ENCODE results near the gene FAM81B. TPM values are rescaled to one million over a fixed set of nuclear protein-coding genes. Genes with fewer than 3 reads are reported as not detected.

FAM81B gene
- total RNA-seq, 1 donor from 2014 or later: 2.4 TPM

DNA sequence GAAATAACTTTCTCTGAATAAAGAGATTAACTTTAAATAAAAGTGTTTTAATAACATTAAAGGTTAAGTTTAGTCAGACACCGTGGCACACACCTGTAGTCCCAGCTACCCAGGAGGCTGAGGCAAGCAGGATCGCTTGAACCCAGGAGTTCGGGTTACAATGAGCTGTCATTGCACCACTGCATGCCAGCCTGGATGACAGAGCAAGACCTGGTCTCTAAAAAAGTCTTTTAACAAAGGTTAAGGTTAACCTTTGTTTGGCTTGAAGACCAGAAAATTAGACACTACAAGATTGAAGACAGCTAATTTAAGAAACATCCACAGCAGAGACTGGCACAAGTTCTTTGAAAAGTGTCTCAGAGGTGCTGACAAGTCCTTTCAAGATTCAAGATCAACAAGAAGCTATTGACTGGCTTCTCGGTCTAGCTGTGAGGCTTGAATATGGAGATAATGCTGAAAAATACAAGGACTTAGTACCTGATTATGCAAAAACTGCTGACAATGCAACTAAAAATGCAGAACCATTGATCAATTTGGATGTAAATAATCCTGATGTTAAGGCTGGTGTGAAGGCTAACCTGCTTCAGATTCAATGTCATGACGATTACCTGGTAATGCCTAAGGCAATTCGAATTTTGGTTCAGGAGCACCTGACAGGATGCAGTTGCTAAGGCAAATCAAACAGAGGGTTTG is 48.8 kb downstream of the FAM81B start:
- H3K36me3 Mint-ChIP-seq: peaks cover 5% of the 10 kb centered on the region
- no peaks in the 10 kb centered on the region for H3K4me1 Mint-ChIP-seq (ENCODE audit: unreplicated experiment)
- H3K27ac Mint-ChIP-seq: no peak overlapping the region
- H3K9me3 Mint-ChIP-seq: no peaks in the 10 kb centered on the region
- TF ChIP-seq, protein P1, sequence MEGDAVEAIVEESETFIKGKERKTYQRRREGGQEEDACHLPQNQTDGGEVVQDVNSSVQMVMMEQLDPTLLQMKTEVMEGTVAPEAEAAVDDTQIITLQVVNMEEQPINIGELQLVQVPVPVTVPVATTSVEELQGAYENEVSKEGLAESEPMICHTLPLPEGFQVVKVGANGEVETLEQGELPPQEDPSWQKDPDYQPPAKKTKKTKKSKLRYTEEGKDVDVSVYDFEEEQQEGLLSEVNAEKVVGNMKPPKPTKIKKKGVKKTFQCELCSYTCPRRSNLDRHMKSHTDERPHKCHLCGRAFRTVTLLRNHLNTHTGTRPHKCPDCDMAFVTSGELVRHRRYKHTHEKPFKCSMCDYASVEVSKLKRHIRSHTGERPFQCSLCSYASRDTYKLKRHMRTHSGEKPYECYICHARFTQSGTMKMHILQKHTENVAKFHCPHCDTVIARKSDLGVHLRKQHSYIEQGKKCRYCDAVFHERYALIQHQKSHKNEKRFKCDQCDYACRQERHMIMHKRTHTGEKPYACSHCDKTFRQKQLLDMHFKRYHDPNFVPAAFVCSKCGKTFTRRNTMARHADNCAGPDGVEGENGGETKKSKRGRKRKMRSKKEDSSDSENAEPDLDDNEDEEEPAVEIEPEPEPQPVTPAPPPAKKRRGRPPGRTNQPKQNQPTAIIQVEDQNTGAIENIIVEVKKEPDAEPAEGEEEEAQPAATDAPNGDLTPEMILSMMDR (conservative IDR thresholded peaks at IDR 0.05): no peak
- DNase-seq (ENCODE audit: extremely low spot score, unreplicated experiment): no peak
- H3K4me3 Mint-ChIP-seq: no peak overlapping the region
- peaks cover 7% of the 10 kb centered on the region for H3K27me3 Mint-ChIP-seq

DNA sequence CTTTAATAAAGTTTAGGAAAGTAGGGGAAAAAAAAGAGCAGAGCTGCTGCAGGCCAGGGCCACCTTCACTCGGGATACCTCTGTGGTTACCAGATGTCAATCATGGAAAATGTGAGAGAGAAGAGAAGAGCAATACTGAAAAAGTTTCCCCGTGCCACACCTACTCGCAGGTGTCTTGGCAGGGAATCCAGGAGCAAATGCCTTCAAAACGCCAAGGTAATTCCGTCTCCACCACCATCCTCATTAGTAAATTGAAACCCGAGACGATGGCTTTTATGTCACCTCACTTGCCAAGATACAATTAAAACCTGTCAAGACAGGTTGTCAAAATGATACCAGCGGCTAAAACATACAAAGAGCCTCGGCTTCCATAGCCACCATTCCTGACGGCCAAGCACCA is 49.7 kb downstream of the FAM81B start:
- Mint-ChIP-seq H3K27me3 (peaks cover 7% of the 10 kb centered on the region), H3K4me3 (no peak overlapping the region), H3K36me3 (peaks cover 5% of the 10 kb centered on the region), H3K27ac (no peak overlapping the region), H3K9me3 (no peaks in the 10 kb centered on the region), H3K4me1 (ENCODE audit: unreplicated experiment) (peaks cover 3% of the 10 kb centered on the region)
- no peak for DNase-seq (ENCODE audit: extremely low spot score, unreplicated experiment)
- TF ChIP-seq, protein P1 (conservative IDR thresholded peaks at IDR 0.05): no peak

- Mint-ChIP-seq H3K36me3 (peaks cover 5% of the 10 kb centered on the region), H3K4me3 (no peak overlapping the region), H3K9me3 (no peaks in the 10 kb centered on the region), H3K4me1 (ENCODE audit: unreplicated experiment) (peaks cover 4% of the 10 kb centered on the region), H3K27me3 (peaks cover 7% of the 10 kb centered on the region), H3K27ac (no peak overlapping the region)
- TF ChIP-seq, protein P1 (conservative IDR thresholded peaks at IDR 0.05): no peak
- DNase-seq (ENCODE audit: extremely low spot score, unreplicated experiment): no peak
Observed at GRCh38 chr5:95441636-95442035, 50.5 kb downstream of the FAM81B start.

- Mint-ChIP-seq H3K4me3 (no peak overlapping the region), H3K27ac (no peak overlapping the region), H3K27me3 (peaks cover 5% of the 10 kb centered on the region), H3K4me1 (ENCODE audit: unreplicated experiment) (peaks cover 4% of the 10 kb centered on the region), H3K36me3 (peaks cover 5% of the 10 kb centered on the region), H3K9me3 (no peaks in the 10 kb centered on the region)
- DNase-seq (ENCODE audit: extremely low spot score, unreplicated experiment): no peak
- TF ChIP-seq, protein P1 (conservative IDR thresholded peaks at IDR 0.05): no peak
Observed at GRCh38 chr5:95445442-95445841, 54.3 kb downstream of the FAM81B start.

- Mint-ChIP-seq H3K36me3 (no peaks in the 10 kb centered on the region), H3K4me1 (ENCODE audit: unreplicated experiment) (peaks cover 4% of the 10 kb centered on the region), H3K9me3 (no peaks in the 10 kb centered on the region), H3K27me3 (no peaks in the 10 kb centered on the region), H3K4me3 (no peak overlapping the region), H3K27ac (no peak overlapping the region)
- TF ChIP-seq, protein P1 (conservative IDR thresholded peaks at IDR 0.05): no peak
- DNase-seq (ENCODE audit: extremely low spot score, unreplicated experiment): no peak
Observed at GRCh38 chr5:95445995-95446394, 54.8 kb downstream of the FAM81B start.
